Astrocyte of the cerebellum (primary cell): ENCODE results near the gene VPS52.
"Not testable (repeated sequence)": the region's sequence is repeated elsewhere in the genome, so short reads cannot be mapped to it uniquely, and the experiment has no call there.

Experiments used
- DNase-seq: peaks from one replicate; pipeline ENCODE4 v3.0.0-alpha.2; 2011; ENCODE audit warnings: low read depth
- H3K4me3 ChIP-seq: 2 replicates; pipeline ENCODE4 v1.5.1; 2011; ENCODE audit warnings: mild to moderate bottlenecking, low read depth, low read length, moderate library complexity
- CTCF ChIP-seq: IDR thresholded peaks from 2 replicates; pipeline ENCODE4 v1.5.1; 2012; ENCODE audit warnings: low read length, low read depth, moderate library complexity, mild to moderate bottlenecking; ENCODE audit errors: missing control alignments
- in situ Hi-C: cut with HindIII; loops from 2 replicates; pipeline ENCODE4 v1.10.0; 2017; ENCODE audit warnings: low sequenced_read_pairs

VPS52 gene

DNA sequence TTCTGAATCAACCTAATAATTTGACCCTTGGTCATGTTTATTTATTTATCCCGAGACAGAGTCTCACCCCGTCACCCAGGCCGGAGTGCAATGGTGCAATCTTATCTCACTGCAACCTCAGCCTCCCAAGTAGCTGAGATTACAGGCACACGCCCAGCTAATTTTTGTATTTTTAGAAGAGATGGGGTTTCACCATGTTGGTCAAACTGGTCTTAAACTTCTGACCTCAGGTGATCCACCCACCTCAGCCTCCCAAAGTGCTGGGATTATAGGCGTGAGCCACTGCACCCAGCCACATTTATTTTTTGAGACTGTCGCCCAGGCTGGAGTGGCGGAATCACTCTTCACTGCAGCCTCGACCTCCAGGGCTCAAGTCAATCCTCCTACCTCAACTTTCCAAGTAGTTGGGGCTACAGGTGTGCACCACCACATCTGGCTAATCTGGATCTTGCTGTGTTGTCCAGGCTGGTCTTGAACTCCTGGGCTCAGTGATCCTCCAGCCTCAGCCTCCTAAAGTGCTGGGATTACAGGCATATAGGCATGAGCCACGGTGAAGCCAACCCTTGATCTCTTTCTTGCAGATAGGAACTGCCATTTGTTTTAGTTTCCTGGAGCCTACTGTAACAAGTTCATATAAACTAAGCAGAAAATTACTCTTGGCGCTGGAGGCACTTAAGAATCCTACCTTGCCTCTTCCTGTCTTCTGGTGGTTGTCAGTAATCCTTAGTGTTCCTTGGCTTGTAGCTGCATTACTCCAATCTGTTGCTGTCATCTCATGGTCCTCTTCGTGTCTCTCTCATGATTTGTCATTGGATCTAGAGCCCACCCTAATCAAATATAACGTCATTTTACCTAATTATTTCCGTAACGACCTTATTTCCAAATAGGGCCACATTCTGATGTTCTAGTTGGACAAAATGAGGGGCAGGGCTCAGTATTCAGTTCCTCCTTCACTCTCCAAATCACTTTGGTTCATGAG is 2.5 kb upstream of the VPS52 start:
- TF ChIP-seq CTCF, result no peak
- H3K4me3 ChIP-seq, result peak overlapping the region; percentile 95
- in situ Hi-C loops, result no loop called here

DNA sequence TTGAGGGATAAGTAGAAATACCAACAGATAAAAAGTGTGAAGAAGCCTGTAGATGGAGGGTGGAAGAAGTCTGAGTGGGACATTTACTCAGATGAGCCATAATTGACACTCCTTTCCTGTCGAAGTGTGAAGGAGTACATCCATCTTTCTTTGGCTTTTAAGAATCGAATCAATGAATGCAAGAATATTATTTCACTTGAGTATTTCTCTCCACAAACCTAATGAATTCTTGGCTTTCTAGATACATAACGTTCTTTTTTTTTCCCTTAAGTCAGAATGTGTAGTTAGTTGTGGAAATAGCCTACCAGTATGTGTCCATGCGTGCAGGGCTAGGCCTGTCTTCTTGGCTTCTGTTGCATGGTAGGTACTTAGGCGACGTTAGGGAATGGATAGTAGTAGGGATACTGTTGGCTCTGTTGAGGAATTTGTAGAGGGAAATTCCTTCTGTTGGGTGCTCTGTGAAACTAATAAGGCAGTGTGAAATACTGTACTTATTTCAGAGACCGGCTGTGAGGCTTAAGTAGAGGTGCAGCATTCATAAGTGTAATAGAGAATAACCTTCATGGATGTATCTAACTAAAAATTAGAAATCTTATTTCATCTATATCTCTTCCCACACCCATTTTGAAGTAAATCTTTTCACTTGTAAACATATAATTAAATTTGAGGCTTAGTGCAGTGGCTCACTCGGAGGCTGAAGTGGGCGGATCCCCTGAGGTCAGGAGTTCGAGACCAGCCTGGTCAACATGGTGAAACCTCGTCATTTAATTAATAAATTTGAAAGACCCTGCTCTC is 1.6 kb upstream of the VPS52 start:
- in situ Hi-C loops, result no loop called here
- H3K4me3 ChIP-seq, result peak overlapping the region; percentile 95
- DNase-seq, result no peak
- no peak for TF ChIP-seq CTCF

More for the DNA sequence above, 2.5 kb upstream of the VPS52 start:
- DNase-seq, result no peak

DNA sequence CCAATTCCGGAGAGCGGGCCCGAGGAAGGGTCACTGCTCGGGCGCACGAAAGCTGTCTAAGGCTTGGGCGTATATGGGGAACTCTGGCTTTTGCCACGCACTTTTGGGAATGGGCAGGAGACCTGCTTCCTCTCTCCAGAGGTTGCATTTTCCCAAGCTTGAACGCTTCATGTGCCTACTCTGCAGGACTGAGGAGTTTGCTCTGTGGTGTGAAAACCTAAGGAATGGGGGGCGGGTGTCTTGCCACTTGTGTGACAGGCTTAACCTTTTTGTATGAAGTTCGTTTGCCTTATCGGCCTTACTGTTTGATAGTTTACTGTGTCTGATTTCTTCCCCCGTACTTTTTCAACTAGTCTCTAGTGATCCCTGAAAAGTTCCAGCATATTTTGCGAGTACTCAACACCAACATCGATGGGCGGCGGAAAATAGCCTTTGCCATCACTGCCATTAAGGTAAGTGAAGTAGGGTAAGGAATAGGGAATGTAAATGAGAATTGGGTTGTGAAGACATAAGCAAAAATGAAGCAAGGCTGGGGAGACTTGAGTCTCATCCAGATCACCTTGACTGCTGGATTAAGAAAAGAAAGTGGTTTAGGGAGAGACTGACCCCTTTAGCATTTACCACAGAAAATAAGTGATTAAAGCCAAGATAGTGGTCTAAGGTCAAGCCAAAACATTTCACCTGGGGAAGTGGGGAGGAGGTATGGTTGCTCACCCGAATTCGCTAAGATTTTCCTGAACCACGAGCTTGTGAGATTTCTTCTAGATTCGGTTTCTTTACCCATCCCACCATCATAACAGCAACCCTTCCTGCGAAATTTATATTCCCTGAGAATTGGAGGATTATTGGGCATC is 826 bp upstream of the VPS52 start:
- TF ChIP-seq CTCF, result no peak
- in situ Hi-C loops, result no loop called here
- no peak for DNase-seq
- peak overlapping the region; percentile 95 for H3K4me3 ChIP-seq

DNA sequence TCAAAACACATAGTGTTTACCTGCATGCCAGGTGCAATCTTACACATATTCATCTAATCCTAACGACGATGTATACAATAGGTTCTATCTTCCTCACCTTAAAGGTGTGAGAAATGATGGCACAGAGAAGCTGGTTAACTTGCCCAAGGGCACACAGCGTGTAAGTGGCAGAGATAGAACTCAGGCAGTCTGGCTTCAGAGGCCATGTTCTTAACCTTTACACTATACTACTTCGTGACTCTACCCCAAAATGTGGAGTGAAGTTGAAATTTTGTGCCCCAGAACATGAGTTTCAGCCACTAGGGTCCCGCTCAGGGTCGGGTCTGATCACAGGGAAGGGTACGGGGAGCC is 584 bp downstream of the VPS52 start:
- in situ Hi-C loops, result no loop called here
- H3K4me3 ChIP-seq, result peak overlapping the region; percentile 95
- peak; percentile 10 for TF ChIP-seq CTCF
- no peak for DNase-seq

DNA sequence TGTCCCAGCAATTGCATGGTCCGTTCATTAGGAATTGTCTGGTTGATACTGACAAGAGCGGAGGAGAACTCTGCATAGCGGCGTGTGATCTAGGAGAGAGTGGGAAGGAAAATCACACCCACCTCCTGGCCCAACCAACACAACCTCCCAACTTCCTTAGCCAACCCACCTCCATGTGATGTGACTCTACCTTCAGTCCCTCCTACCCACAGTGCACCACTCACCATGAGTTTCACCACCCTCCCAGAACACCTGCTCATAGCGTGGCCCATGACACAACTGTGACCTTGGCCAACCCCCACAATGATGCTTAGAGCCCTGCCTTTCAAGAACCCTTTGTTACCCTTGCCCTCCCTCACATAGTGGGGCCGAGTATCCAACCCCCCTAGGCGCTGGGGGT is 7.7 kb downstream of the VPS52 start:
- DNase-seq, result no peak
- TF ChIP-seq CTCF, result no peak
- H3K4me3 ChIP-seq, result no peak overlapping the region
- in situ Hi-C loops, result no loop called here

DNA sequence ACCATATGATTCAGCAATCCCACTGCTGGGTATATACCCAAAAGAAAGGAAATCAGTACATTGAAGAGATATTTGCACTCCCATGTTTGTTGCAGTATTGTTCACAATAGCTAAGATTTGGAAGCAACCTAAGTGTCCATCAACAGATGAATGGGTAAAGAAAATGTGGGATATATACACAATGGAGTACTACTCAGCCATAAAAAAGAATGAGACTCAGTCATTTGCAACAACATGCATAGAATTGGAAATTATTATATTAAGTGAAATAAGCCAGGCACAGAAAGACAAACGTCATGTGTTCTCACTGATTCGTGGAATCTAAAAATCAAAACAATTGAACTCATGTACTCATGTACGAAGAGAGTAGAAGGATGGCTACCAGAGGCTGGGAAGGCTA is 9.2 kb downstream of the VPS52 start:
- in situ Hi-C loops, H3K4me3 ChIP-seq, DNase-seq: not testable (repeated sequence)
